ENCODE data around the gene DNER. TPM values are rescaled to one million over a fixed set of nuclear protein-coding genes. Genes with fewer than 3 reads are reported as not detected.
"Not testable (repeated sequence)": the region's sequence is repeated elsewhere in the genome, so short reads cannot be mapped to it uniquely, and the experiment has no call there.

DNER gene
- total RNA-seq (2014; rRNA removed; shearing (Covaris generic)): not detected in 2 replicates

- DNase-seq (ENCODE audit: low spot score): no peak
These were observed at the start of gene DNER for GRCh38 chr2:229714080-229714735. Gene DNER (minus strand): TSS chr2:229714555. CDS start chr2:229714423, 132 bp downstream.

GRCh38 chr2:229761663-229762062 is 47.3 kb upstream of the DNER start:
- DNase-seq (ENCODE audit: low spot score): no peak

GRCh38 chr2:229757462-229757861 is 43.1 kb upstream of the DNER start:
- DNase-seq (ENCODE audit: low spot score): not testable (repeated sequence)

GRCh38 chr2:229752970-229753729 is 38.8 kb upstream of the DNER start:
- no peak for DNase-seq (ENCODE audit: low spot score)

GRCh38 chr2:229749779-229750178 is 35.4 kb upstream of the DNER start:
- DNase-seq (ENCODE audit: low spot score): no peak

- no peak for DNase-seq (ENCODE audit: low spot score)
These were observed 34.6 kb upstream of the DNER start for GRCh38 chr2:229748950-229749349.

- DNase-seq (ENCODE audit: low spot score): not testable (repeated sequence)
These were observed 28.3 kb upstream of the DNER start for GRCh38 chr2:229742691-229743090.

- DNase-seq (ENCODE audit: low spot score): no peak
These were observed 25.9 kb upstream of the DNER start for GRCh38 chr2:229740279-229740678.

GRCh38 chr2:229738024-229738625 is 23.8 kb upstream of the DNER start:
- no peak for DNase-seq (ENCODE audit: low spot score)

GRCh38 chr2:229734410-229734809 is 20.1 kb upstream of the DNER start:
- DNase-seq (ENCODE audit: low spot score): no peak

GRCh38 chr2:229733611-229734245 is 19.4 kb upstream of the DNER start:
- no peak for DNase-seq (ENCODE audit: low spot score)

GRCh38 chr2:229732897-229733296 is 18.5 kb upstream of the DNER start:
- DNase-seq (ENCODE audit: low spot score): no peak

- no peak for DNase-seq (ENCODE audit: low spot score)
These were observed 17.6 kb upstream of the DNER start for GRCh38 chr2:229731916-229732315.

- no peak for DNase-seq (ENCODE audit: low spot score)
These were observed 17.0 kb upstream of the DNER start for GRCh38 chr2:229731363-229731762.

- no peak for DNase-seq (ENCODE audit: low spot score)
These were observed 14.0 kb upstream of the DNER start for GRCh38 chr2:229728370-229728769.

GRCh38 chr2:229726643-229727042 is 12.3 kb upstream of the DNER start:
- no peak for DNase-seq (ENCODE audit: low spot score)

- no peak for DNase-seq (ENCODE audit: low spot score)
These were observed 11.6 kb upstream of the DNER start for GRCh38 chr2:229725716-229726574.

GRCh38 chr2:229723192-229723591 is 8.8 kb upstream of the DNER start:
- not testable (repeated sequence) for DNase-seq (ENCODE audit: low spot score)

- no peak for DNase-seq (ENCODE audit: low spot score)
These were observed 5.7 kb upstream of the DNER start for GRCh38 chr2:229719926-229720647.

- no peak for DNase-seq (ENCODE audit: low spot score)
These were observed 3.7 kb upstream of the DNER start for GRCh38 chr2:229718057-229718456.
